Measurements from ENCODE around the gene RALA. TPM values are rescaled to one million over a fixed set of nuclear protein-coding genes. Genes with fewer than 3 reads are reported as not detected.

Gene RALA
- total RNA-seq, 1 experiment from 2014 or later: 27.3 TPM

DNA sequence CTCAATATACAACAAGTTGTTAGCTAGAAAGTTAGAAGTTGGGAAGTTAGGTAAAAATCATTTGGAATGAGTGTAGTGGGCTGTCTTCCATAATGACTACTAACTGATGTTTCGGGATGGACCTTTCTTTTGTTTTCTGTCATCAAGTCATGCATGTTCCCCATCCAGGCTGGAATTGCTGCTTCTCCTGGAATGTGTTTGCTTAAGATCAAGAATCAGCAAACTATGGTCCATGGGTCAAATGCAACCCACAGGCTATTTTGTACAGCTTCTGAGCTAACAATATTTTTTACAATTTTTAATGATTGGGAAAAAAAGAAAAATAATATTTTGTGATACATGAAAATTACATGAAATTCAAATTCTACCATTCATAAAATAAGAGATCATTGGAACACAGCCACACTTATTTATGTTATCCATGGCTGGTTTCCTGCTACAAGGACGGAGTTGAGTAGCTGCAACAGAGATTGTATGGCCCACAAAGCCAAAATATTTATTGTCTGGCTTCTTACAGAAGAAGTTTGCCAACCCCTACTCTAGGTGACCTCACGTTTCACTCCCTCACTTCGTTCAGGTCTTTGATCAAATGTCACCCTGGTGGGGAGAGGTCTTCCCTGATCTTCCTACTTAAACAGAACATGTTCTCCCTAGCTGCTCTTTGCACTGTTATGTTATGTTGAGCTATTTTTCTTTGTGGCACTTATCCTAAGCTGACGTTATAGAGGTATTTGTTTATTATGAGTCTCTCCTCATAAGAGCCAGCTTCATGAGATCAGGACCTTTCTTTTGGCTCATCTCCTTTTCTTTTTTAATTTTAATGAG lies 127.1 kb downstream of the RALA start:
- DNase-seq (ENCODE audit: low read depth, low spot score): no peak
- peaks cover 11 to 32% of the 10 kb centered on the region in 2 experiments; a peak in 3 of 4 replicates for H3K4me1 ChIP-seq (ENCODE audit: control insufficient read depth in 1 of 2, insufficient read depth in 2 of 2, low read length in 2 of 2)
- no peak for ATAC-seq
- H4K20me1 ChIP-seq (ENCODE audit: insufficient read depth): no peaks in the 10 kb centered on the region
- H3K27me3 ChIP-seq (ENCODE audit: insufficient read depth, low read length): no peaks in the 10 kb centered on the region
- H3K27ac ChIP-seq (ENCODE audit: low read depth, low read length): no peak overlapping the region
- no peaks in the 10 kb centered on the region for H3K79me2 ChIP-seq (ENCODE audit: insufficient read depth, low read length)
- no peaks in the 10 kb centered on the region for H3K36me3 ChIP-seq (ENCODE audit: control insufficient read depth in 1 of 2, insufficient read depth in 2 of 2, low read length in 2 of 2)
- no peaks in the 10 kb centered on the region for H3K9me3 ChIP-seq (ENCODE audit: control insufficient read depth in 1 of 2, insufficient read depth in 1 of 2, low read depth in 1 of 2, low read length in 2 of 2)
- H2AFZ ChIP-seq (ENCODE audit: low read depth, low read length, poor library complexity, severe bottlenecking): no peak overlapping the region
- CTCF ChIA-PET: interaction anchor here (2.5 to 6.2 kb wide), 2 partner anchors 169 to 170 kb away, joined by 11 to 112 read pairs; no protein-coding TSS in a partner anchor
- H3K4me2 ChIP-seq (ENCODE audit: low read length): no peak overlapping the region
- RAD21 ChIA-PET (ENCODE audit: low non-redundant PET in 1 of 2, low total read pairs in 2 of 2, uncharacterized antibody in 2 of 2, unreplicated experiment in 2 of 2): no interaction called here
- intact Hi-C loops (cut with micrococcal nuclease): no loop called here
- H3K4me3 ChIP-seq (replicated peaks in 1 of 2; ENCODE audit: low read depth in 1 of 2, low read length in 2 of 2): no peak overlapping the region
- no TSS peak for BruUV-seq (replicated peaks)
- TF ChIP-seq YY1 (IDR thresholded peaks at IDR 0.05; ENCODE audit: extremely low read depth, insufficient replicate concordance, low read depth, low read length) (no peak), ZNF274 (IDR thresholded peaks at IDR 0.05; ENCODE audit: low read depth, low read length) (no peak), EGR1 (IDR thresholded peaks at IDR 0.05; ENCODE audit: low read depth) (no peak), SP1 (IDR thresholded peaks at IDR 0.05; ENCODE audit: low read depth) (no peak), ELF1 (IDR thresholded peaks at IDR 0.05; ENCODE audit: borderline replicate concordance, low read depth) (no peak), SIN3A (IDR thresholded peaks at IDR 0.05; ENCODE audit: low read depth) (no peak), EZH2phosphoT487 (IDR thresholded peaks at IDR 0.05; ENCODE audit: borderline replicate concordance) (no peak), CBX3 (IDR thresholded peaks at IDR 0.05; ENCODE audit: low read depth) (no peak), POLR2AphosphoS5 (IDR thresholded peaks at IDR 0.05; ENCODE audit: low read depth, low read length) (no peak), TCF7L2 (IDR thresholded peaks at IDR 0.05; ENCODE audit: borderline replicate concordance, extremely low read depth, insufficient read depth, insufficient read length) (no peak), POLR2A (IDR thresholded peaks at IDR 0.05; ENCODE audit: borderline replicate concordance, extremely low read depth, insufficient read depth, insufficient read length) (no peak), RAD21 (IDR thresholded peaks at IDR 0.05; ENCODE audit: low read depth) (no peak), FOSL1 (IDR thresholded peaks at IDR 0.05; ENCODE audit: low read depth) (no peak)
- TF ChIP-seq, protein P1, sequence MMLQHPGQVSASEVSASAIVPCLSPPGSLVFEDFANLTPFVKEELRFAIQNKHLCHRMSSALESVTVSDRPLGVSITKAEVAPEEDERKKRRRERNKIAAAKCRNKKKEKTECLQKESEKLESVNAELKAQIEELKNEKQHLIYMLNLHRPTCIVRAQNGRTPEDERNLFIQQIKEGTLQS (IDR thresholded peaks at IDR 0.05): no peak
- TF ChIP-seq, protein P2, sequence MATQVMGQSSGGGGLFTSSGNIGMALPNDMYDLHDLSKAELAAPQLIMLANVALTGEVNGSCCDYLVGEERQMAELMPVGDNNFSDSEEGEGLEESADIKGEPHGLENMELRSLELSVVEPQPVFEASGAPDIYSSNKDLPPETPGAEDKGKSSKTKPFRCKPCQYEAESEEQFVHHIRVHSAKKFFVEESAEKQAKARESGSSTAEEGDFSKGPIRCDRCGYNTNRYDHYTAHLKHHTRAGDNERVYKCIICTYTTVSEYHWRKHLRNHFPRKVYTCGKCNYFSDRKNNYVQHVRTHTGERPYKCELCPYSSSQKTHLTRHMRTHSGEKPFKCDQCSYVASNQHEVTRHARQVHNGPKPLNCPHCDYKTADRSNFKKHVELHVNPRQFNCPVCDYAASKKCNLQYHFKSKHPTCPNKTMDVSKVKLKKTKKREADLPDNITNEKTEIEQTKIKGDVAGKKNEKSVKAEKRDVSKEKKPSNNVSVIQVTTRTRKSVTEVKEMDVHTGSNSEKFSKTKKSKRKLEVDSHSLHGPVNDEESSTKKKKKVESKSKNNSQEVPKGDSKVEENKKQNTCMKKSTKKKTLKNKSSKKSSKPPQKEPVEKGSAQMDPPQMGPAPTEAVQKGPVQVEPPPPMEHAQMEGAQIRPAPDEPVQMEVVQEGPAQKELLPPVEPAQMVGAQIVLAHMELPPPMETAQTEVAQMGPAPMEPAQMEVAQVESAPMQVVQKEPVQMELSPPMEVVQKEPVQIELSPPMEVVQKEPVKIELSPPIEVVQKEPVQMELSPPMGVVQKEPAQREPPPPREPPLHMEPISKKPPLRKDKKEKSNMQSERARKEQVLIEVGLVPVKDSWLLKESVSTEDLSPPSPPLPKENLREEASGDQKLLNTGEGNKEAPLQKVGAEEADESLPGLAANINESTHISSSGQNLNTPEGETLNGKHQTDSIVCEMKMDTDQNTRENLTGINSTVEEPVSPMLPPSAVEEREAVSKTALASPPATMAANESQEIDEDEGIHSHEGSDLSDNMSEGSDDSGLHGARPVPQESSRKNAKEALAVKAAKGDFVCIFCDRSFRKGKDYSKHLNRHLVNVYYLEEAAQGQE (IDR thresholded peaks at IDR 0.05; ENCODE audit: low read depth): no peak
- TF ChIP-seq, protein P3, sequence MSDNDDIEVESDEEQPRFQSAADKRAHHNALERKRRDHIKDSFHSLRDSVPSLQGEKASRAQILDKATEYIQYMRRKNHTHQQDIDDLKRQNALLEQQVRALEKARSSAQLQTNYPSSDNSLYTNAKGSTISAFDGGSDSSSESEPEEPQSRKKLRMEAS (IDR thresholded peaks at IDR 0.05): no peak
- TF ChIP-seq, protein P4, sequence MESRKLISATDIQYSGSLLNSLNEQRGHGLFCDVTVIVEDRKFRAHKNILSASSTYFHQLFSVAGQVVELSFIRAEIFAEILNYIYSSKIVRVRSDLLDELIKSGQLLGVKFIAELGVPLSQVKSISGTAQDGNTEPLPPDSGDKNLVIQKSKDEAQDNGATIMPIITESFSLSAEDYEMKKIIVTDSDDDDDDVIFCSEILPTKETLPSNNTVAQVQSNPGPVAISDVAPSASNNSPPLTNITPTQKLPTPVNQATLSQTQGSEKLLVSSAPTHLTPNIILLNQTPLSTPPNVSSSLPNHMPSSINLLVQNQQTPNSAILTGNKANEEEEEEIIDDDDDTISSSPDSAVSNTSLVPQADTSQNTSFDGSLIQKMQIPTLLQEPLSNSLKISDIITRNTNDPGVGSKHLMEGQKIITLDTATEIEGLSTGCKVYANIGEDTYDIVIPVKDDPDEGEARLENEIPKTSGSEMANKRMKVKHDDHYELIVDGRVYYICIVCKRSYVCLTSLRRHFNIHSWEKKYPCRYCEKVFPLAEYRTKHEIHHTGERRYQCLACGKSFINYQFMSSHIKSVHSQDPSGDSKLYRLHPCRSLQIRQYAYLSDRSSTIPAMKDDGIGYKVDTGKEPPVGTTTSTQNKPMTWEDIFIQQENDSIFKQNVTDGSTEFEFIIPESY (IDR thresholded peaks at IDR 0.05; ENCODE audit: extremely low read depth, insufficient replicate concordance, low read length): no peak
- no peaks in the 10 kb centered on the region for H3K9me2 ChIP-seq (ENCODE audit: insufficient read depth)
- no peak overlapping the region for H3K9ac ChIP-seq (ENCODE audit: low read length)
- POLR2A ChIA-PET: no interaction called here
